Heart right ventricle (tissue), 16 donors: ENCODE measurements around the gene SPTSSA. TPM values are rescaled to one million over a fixed set of nuclear protein-coding genes. Genes with fewer than 3 reads are reported as not detected.
"Not testable (repeated sequence)": the region's sequence is repeated elsewhere in the genome, so short reads cannot be mapped to it uniquely, and the experiment has no call there.

Experiments
- ATAC-seq, 8 donors: fragments of 200-7000 bp; cut with Tn5 transposase; one replicate each; pipeline ENCODE4 v1.9.1; 2020; ENCODE audit warnings: mild to moderate bottlenecking in 8 of 8, moderate library complexity in 8 of 8, moderate number of reproducible peaks in 1 of 8
- DNase-seq, 2 donors: peaks; one replicate each; pipeline ENCODE4 v3.0.0-alpha.2; 2020
- H3K27ac ChIP-seq, 10 donors: fragments of 200-600 bp; sonication (generic) in 2 of 10; one replicate each; pipeline versions ENCODE4 v1.5.0 to v1.8.0; 2020 to 2022; ENCODE audit warnings: mild to moderate bottlenecking in 3 of 10
- H3K27me3 ChIP-seq, 7 donors: fragments of 200-600 bp; one replicate each; pipeline ENCODE4 v1.8.0; 2021 to 2022; ENCODE audit warnings: mild to moderate bottlenecking in 2 of 7
- H3K36me3 ChIP-seq, 9 donors: fragments of 200-600 bp; sonication (generic) in 1 of 9; one replicate each; pipeline versions ENCODE4 v1.5.0 to v1.8.0; 2020 to 2022; ENCODE audit warnings: mild to moderate bottlenecking in 2 of 9
- H3K4me1 ChIP-seq, 9 donors: fragments of 200-600 bp; sonication (generic) in 1 of 9; one replicate each; pipeline versions ENCODE4 v1.5.0 to v1.8.0; 2020 to 2022; ENCODE audit warnings: mild to moderate bottlenecking in 4 of 9
- H3K4me3 ChIP-seq, 10 donors: fragments of 200-600 bp; sonication (generic) in 2 of 10; one replicate each; pipeline versions ENCODE4 v1.5.0 to v1.8.0; 2020 to 2022; ENCODE audit warnings: mild to moderate bottlenecking in 7 of 10, moderate library complexity in 2 of 10
- H3K9me3 ChIP-seq, 11 donors: fragments of 200-600 bp in 10 of 11; sonication (generic) in 2 of 11; one replicate each; pipeline versions ENCODE4 v1.5.0 to v1.8.0; 2013 to 2022; ENCODE audit warnings: mild to moderate bottlenecking in 2 of 11, control low read depth in 1 of 11, moderate library complexity in 1 of 11
- CTCF ChIP-seq, 9 donors: fragments of 200-600 bp; sonication (generic) in 2 of 9; IDR thresholded peaks; one replicate each; pipeline versions ENCODE4 v1.5.0 to v1.8.0; 2021 to 2022; ENCODE audit warnings: antibody characterized with exemption in 9 of 9, mild to moderate bottlenecking in 5 of 9, moderate library complexity in 1 of 9
- WGBS, 2 donors: extraction: QIAGEN DNeasy Blood & Tissue Kit; methylation state at CpG; one replicate each; pipeline ENCODE4 v1.1.7; 2013; ENCODE audit warnings: inconsistent platforms in 1 of 2; 5-methylcytosine and 5-hydroxymethylcytosine counted together
- intact Hi-C, 10 donors: fragments of 100-400 bp; cut with DNase I; formaldehyde crosslinking; loops; one replicate each; pipeline versions ENCODE4 v1.11.1 to v1.14.2; 2022
- long read RNA-seq, 3 donors: library from polyadenylated mRNA; unstranded; transcript quantifications; one replicate each; pipeline ENCODE4 v2.0.0, GENCODE V29; 2020 to 2021
- polyA plus RNA-seq, 2 donors: library from polyadenylated mRNA; stranded (reverse); fragments of 200-250 nt; gene quantifications; one replicate each; pipeline ENCODE4 v1.2.3, GENCODE V29; 2013
- total RNA-seq, 10 donors: library from RNA; stranded (reverse); fragmentation: NEBNext Ultra II Directional in 3 of 10; extraction: Animal tissue kit (Norgen Biotek cat#: 25700) in 3 of 10; gene quantifications; one replicate each; pipeline versions ENCODE4 v1.2.1 to v1.2.4, GENCODE V29; 2021 to 2023
- donor health status: Arrhythmogenic right ventricular cardiomyopathy.
- donor health status: ischemic (EF 13 %, LVEDD 7.1; RV severe dilation, severe dysfunction).
- donor health status: healthy with polysubstance abuse.
- donor health status: DM: no; HTN: yes; CAD: no.
- donor health status: DM: no; HTN: no; CAD: no.
- donor health status: ischemic (EF 25% LVEDD 6.9; RV normal size, moderate dysfunction).
- donor health status: ischemic (EF 25% LVEDD 5.7; RV mildly dilated, moderate dysfunction).
- donor health status: healthy.
- donor health status: DM: yes; HTN: yes; CAD: no.
- donor health status: Ischemic cardiomyopathy.
- donor health status: ischemic (EF 35%, LVEDD 5.7; RV mildly dilated, moderate dysfunction).
- donor health status: nonischemic (EF 11% LVEDD 7.7; RV severe dilation, severe dysfunction).
- donor health status: DM: yes; HTN: yes; CAD: no.
- donor health status: PGD.
- donor health status: ischemic (EF 29% LVEDD 5.4; RV normal size, mild dysfunction).
- donor health status: nonischemic (EF 23%, LVEDD 6.1; RV moderate dilation, normal function).

Gene SPTSSA, protein sequence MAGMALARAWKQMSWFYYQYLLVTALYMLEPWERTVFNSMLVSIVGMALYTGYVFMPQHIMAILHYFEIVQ
- total RNA-seq (10 to 100 TPM in 9 of 10 donors, 1 to 10 TPM in 1; 9.7 to 21.3 (median 11.5) TPM), polyA plus RNA-seq (10 to 100 TPM; 24.4 to 30.7 TPM)
- long read RNA-seq, donor 1, partial matches to known transcripts: 0 of 4 reads
- long read RNA-seq, donor 1, other reads (novel, unspliced or antisense): 1 of 4 reads
- long read RNA-seq, donor 2, partial matches to known transcripts: 0 of 2 reads
- long read RNA-seq, donor 2, other reads (novel, unspliced or antisense): 0 of 2 reads
- long read RNA-seq, donor 3, transcript SPTSSA-201 (2 exons, 2,777 nt): major isoform, 24 of 25 reads
- long read RNA-seq, donor 3, partial matches to known transcripts: 0 of 25 reads
- long read RNA-seq, donor 3, other reads (novel, unspliced or antisense): 1 of 25 reads

GRCh38 chr14:34462132-34462893 is at the start of gene SPTSSA:
SPTSSA (minus strand) TSS chr14:34462240; CDS start chr14:34462207, 33 bp downstream.
- intact Hi-C loops: loop anchor here in 3 of 10 donors (5.0 to 10.0 kb wide), 2 partner anchors 72 to 75 kb away; partner anchors contain the start of gene EAPP (in 3 of the 3)
- Histone ChIP-seq H3K9me3 (no peaks in the 10 kb centered on the region), H3K4me3 (peak within 1 kb of the TSS; percentile 51 to 83 (median 68)), H3K36me3 (peaks cover 0 to 2% (median 0%) of the 10 kb centered on the region in 9 donors), H3K4me1 (peaks cover 0 to 38% (median 18%) of the 10 kb centered on the region in 9 donors), H3K27me3 (no peaks in the 10 kb centered on the region), H3K27ac (peak within 1 kb of the TSS; percentile 56 to 94 (median 90))
- no peak for TF ChIP-seq CTCF (IDR thresholded peaks at IDR 0.05)
- ATAC-seq (peak; percentile 95 to 98 (median 98)), DNase-seq (peak; percentile 94 to 95)
- 1% methylated on average over 77 to 82 of the region's 82 CpGs for WGBS, 2 donors

- no peaks in the 10 kb centered on the region for H3K36me3 ChIP-seq
- H3K27me3 ChIP-seq: no peaks in the 10 kb centered on the region
- no peaks in the 10 kb centered on the region for H3K9me3 ChIP-seq
- no peak overlapping the region for H3K27ac ChIP-seq
- intact Hi-C loops: no loop called here
- no peak overlapping the region for H3K4me3 ChIP-seq
- no peak for TF ChIP-seq CTCF (IDR thresholded peaks at IDR 0.05)
- H3K4me1 ChIP-seq: peaks cover 0 to 4% (median 0%) of the 10 kb centered on the region in 9 donors
- WGBS, 2 donors: 95% methylated on average over 11 of the region's 11 CpGs
- ATAC-seq (no peak), DNase-seq (no peak)
These were observed 45.8 kb upstream of the SPTSSA start for GRCh38 chr14:34507884-34508283.

GRCh38 chr14:34507459-34507858 is 45.4 kb upstream of the SPTSSA start:
- Histone ChIP-seq H3K27me3 (no peaks in the 10 kb centered on the region), H3K4me1 (peaks cover 0 to 6% (median 0%) of the 10 kb centered on the region in 9 donors), H3K27ac (no peak overlapping the region), H3K36me3 (no peaks in the 10 kb centered on the region), H3K4me3 (no peak overlapping the region), H3K9me3 (no peaks in the 10 kb centered on the region)
- DNase-seq (no peak), ATAC-seq (no peak)
- intact Hi-C loops: no loop called here
- TF ChIP-seq CTCF (IDR thresholded peaks at IDR 0.05): no peak
- 92 to 95% methylated on average over 9 of the region's 9 CpGs for WGBS, 2 donors

DNA sequence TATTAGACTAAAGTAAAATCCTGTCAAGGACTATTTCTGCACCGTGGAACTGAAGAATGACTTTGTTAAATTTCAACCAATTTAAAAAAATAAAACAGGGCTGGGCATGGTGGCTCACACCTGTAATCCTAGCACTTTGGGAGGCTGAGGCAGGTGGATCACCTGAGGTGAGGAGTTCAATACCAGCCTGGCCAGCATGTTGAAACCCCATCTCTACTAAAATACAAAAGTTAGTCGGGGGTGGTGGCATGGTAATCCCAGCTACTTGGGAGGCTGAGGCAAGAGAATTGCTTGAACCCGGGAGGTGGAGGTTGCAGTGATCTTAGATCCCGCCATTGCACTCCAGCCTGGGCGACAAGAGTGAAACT is 43.1 kb upstream of the SPTSSA start:
- ATAC-seq, H3K9me3 ChIP-seq, intact Hi-C loops, DNase-seq, H3K27ac ChIP-seq, H3K27me3 ChIP-seq, H3K4me3 ChIP-seq, H3K36me3 ChIP-seq: not testable (repeated sequence)
- peaks cover 0 to 13% (median 0%) of the 10 kb centered on the region in 9 donors for H3K4me1 ChIP-seq
- 90% methylated on average over 5 of the region's 5 CpGs for WGBS, 2 donors

- intact Hi-C loops: loop anchor here in 1 of 10 donors (5.0 kb wide), 1 partner anchor 33 kb away; the partner anchor contains the start of gene EAPP
- ATAC-seq, H3K4me3 ChIP-seq, H3K9me3 ChIP-seq, DNase-seq, H3K36me3 ChIP-seq, H3K27me3 ChIP-seq, H3K27ac ChIP-seq: not testable (repeated sequence)
- 84 to 95% methylated on average over 9 of the region's 9 CpGs for WGBS, 2 donors
- H3K4me1 ChIP-seq: peaks cover 0 to 13% (median 0%) of the 10 kb centered on the region in 9 donors
These were observed 42.0 kb upstream of the SPTSSA start for GRCh38 chr14:34504027-34504426.
